ENCODE measurements around the gene TEP1. TPM values are rescaled to one million over a fixed set of nuclear protein-coding genes. Genes with fewer than 3 reads are reported as not detected.

Gene TEP1
- 17.8 and 32.6 TPM in 2 replicates for total RNA-seq

DNA sequence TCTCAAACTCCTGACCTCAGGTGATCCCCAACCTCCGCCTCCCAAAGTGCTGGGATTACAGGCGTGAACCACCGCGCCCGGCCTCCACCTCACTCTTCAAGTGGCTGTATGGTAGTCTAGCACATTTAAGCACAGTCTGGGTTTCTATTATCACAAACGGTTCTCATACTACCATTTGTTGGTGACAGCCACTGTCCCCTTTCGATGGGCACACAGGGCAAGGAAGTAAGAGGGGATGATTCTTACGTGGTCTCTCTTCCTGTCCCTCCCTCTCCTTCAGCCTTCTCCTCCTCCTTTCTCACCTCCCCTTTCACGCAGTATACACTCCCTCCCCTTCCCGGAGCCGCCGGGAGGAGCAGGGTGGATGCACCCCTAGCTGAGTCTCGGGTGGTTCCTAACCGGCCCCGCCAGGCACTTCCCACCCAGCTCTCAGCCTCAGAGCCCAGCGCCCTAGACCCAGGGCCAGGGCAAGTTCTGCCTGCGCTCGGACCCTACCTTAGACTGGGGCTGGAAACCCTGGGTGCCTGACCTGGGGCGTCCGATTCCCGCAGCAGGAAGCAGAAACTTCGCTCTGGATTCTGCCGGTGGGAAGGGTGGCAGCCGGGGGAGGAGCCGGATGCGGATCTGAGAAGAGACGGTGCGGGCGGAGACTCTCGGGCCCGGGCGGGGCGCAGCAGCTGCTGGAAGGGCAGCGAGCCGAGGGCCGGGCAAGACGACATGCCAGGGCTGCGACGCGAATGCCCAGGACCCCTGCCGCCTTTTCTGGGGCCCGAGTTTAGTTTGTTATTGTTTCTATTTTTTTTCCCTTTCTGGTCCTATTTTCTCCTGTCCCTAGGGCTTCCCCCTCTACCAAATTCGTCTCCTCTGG is at the start of gene TEP1:
TEP1 (minus strand) TSS at position 626 of the 868 bp plus-strand sequence. CDS start 5,062 bp downstream, outside the sequence.

DNA sequence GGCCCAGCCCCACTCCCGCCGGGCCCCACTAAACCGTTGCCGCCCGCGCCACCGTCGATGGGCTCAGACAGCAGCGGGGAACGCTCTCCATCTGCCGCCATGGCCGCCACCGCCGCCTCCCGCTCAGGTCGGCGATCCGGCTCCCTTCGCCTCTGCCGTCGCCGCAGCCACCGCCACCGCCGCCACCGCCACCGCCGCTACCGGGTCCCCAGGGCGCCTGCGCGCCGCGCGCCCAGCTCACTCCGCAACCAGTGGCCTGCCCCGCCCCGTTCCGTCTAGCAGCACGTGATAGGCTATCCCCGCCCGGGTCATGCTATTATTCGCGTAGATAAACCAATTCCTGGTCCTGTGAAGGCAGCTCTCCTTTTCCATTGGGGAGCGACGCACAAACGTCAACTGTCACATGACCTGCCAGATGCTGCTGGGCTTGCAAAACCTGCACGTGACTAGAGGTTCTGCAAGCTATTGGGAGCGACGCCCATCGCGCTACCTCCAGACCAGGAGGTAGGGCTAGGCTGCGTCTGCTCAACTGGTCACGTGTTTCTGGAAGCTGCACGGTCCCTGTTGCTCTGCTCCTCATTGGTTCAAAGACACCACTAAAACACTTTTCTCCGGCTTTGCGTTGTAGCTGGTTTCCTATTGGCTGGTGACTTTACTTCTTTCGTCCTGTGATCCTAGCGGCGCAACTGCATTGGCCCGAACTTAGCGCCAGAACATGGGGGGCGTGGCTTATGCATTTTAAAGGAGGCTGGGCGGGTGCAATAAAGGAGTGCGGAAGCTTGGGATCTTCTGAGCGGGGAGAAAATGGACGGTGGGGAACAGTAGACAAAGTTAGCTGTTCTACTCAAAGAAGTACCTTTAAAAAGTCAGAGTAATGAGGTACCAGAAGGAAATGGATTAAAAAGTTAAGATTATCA is 48.2 kb upstream of the TEP1 start, which contains the start of gene PIP4P1:
PIP4P1 (minus strand) TSS at position 210 of the 917 bp plus-strand sequence; CDS start at position 101, 109 bp downstream.

DNA sequence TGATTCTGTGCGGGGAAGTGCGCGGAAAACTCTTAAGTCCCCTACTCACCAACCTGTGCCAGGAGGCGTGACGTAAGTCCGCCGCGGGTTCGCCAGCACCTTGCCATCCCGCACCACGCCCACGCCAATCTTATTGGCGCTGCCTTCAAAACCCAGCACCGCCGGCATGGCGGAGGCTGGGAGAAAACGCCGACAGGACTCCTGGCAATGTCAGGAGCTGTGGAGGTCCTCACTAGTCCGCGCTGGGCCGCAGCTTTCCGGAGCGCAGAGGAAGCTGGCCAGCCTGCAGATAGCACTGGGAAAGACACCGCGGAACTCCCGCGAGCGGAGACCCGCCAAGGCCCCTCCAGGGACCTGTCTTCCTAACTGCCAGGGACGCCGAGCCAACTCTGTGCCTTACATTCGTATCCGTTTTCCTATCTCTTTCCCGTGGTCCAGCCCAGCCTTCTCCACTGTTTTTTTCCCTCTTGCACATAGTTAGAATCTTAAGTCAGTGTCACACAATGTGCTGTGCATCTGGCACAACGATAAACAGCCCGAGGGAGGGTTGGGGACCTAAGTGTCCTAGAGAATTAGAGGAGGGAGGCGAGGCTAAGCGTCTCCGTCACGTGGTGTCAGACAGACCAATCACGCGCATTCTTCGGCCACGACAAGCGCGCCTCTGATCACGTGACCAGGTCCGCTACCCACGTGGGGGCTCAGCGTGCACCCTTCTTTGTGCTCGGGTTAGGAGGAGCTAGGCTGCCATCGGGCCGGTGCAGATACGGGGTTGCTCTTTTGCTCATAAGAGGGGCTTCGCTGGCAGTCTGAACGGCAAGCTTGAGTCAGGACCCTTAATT is 41.4 kb upstream of the TEP1 start, which contains the start of the genes APEX1 and OSGEP:
APEX1 (plus strand) TSS at position 711 of the 839 bp plus-strand sequence. CDS start 420 bp downstream, outside the sequence.
OSGEP (minus strand) TSS at position 297 of the 839 bp plus-strand sequence; CDS start at position 168, 129 bp downstream.

DNA sequence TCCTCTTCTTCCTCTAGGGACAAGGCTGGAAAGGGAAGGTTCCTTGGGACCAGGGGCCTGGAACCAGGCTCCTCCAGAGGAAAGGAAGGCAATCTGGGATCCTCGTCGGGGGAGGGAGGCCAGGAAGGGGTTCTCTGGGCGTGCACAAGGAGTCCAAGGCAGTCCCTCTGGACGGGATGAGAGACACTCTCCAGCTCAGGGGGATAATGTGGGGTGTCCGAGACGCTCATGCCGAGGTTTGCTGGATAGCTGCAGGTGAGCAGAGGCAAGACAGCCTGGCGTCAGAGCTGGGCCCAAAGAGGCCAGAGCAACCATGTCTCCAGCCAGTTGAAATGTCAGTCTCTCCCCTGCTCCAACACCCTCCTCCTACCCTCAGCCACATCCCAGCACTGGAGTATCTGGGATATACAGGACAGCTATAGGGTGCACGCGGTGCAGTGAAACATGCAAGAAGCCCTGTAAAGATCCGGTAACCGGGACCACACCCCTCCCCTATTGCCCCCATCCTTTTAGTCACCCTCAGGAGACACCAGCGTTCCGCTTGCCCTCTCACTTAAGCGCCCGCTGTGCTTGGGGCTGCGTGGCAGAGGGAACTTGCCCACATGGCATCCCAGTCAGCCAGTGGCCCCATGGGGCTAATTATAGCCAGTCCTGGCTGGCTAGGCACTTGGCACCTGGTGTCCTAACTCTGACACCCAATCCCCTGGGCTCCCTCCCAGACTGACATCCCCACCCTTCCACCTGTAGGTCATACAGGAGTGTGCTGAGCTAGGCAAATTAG is 22.5 kb upstream of the TEP1 start, which contains the start of gene KLHL33:
KLHL33 (minus strand) TSS at position 585 of the 781 bp plus-strand sequence; CDS start at position 230, 355 bp downstream.

DNA sequence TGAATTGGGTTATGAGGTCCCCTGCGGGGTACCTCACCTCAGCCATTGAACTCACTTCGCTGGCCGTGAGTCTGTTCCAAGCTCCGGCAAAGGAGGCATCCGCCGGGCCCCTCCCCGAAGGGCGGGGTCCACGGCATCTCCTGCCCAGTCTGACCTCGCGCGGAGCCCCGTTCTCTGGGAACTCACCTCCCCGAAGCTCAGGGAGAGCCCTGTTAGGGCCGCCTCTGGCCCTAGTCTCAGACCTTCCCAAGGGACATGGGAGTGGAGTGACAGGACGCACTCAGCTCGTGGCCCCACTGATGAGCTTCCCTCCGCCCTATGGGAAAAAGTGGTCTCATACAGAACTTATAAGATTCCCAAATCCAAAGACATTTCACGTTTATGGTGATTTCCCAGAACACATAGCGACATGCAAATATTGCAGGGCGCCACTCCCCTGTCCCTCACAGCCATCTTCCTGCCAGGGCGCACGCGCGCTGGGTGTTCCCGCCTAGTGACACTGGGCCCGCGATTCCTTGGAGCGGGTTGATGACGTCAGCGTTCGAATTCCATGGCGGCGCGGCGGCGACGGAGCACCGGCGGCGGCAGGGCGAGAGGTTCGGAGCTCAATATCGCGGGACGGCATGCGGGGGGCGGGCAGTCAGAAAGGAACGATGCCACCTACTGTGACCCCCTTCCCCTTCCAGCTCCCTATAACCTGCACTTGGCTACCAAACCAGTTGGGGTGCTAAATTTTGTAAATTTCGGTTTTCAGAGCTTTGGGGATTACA is 70.0 kb downstream of the TEP1 start, which contains the start of gene PARP2:
PARP2 (plus strand) TSS at position 544 of the 770 bp plus-strand sequence; CDS start at position 551, 7 bp downstream.

DNA sequence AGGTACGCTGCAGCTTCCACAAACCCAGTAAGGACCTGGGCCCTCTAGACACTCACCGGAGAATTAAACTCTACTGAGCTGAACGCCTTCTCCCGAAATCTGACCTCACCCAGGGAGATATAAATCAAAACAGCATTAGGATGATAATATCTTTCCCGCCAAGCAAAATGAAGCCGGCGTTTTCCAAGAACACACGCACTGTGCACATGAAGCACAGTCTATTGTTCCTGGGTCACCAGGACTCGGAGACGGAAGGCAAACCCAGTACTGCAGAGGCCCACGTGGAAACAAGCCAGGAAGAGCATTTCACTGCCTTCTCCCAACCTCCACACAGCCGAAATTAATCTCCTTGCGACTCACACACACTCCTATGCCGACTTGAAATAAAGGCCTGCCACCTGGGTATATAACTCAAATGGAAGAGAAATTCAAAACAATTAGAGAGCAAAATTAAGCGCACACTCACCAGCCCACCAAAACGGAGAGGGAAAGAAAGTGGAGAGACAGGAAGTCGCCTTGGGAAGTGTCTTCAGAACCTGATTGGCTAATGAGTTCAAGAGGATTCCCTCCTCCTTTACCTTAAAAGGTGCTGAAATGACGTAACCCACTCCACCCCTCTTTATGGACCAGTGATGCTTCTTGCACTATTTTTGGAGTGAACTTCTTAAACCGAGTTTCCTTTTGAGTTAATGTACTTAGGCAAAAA is 80.4 kb downstream of the TEP1 start, which contains the start of gene CCNB1IP1:
CCNB1IP1 (minus strand) TSS at position 492 of the 706 bp plus-strand sequence. CDS start 16,756 bp downstream, outside the sequence.

Other genes starting within 250 kb of the TEP1 start
- not detected in 2 replicates for gene OR11G2, start 222.6 kb downstream of the TEP1 start, total RNA-seq
- gene OR11H6, start 189.8 kb downstream of the TEP1 start, total RNA-seq, result not detected in 2 replicates
- not detected in 2 replicates for gene OR11H7, start 184.5 kb downstream of the TEP1 start, total RNA-seq
- not detected in 2 replicates for gene OR11H4, start 174.2 kb downstream of the TEP1 start, total RNA-seq
- 32.5 and 34.7 TPM in 2 replicates for gene TTC5, start 107.5 kb downstream of the TEP1 start, total RNA-seq
- 42.1 and 53.4 TPM in 2 replicates for gene CCNB1IP1, start 80.2 kb downstream of the TEP1 start, total RNA-seq
- gene PARP2, start 69.9 kb downstream of the TEP1 start, total RNA-seq, result 7.4 and 11.0 TPM in 2 replicates
- gene KLHL33, start 22.7 kb upstream of the TEP1 start, total RNA-seq, result under 0.01 and 0.05 TPM in 2 replicates
- gene OSGEP, start 41.3 kb upstream of the TEP1 start, total RNA-seq, result 20.3 and 31.2 TPM in 2 replicates
- 28.8 and 50.2 TPM in 2 replicates for gene APEX1, start 41.7 kb upstream of the TEP1 start, total RNA-seq
- 17.3 and 20.2 TPM in 2 replicates for gene PIP4P1, start 47.9 kb upstream of the TEP1 start, total RNA-seq
- gene PNP, start 55.9 kb upstream of the TEP1 start, total RNA-seq, result 19.3 and 53.7 TPM in 2 replicates
- gene RNASE10, start 92.0 kb upstream of the TEP1 start, total RNA-seq, result not detected in 2 replicates
- gene RNASE9, start 147.5 kb upstream of the TEP1 start, total RNA-seq, result not detected in 2 replicates
- not detected in 2 replicates for gene RNASE11, start 174.5 kb upstream of the TEP1 start, total RNA-seq
- not detected in 2 replicates for gene RNASE12, start 177.9 kb upstream of the TEP1 start, total RNA-seq
- not detected in 2 replicates for gene OR6S1, start 228.2 kb upstream of the TEP1 start, total RNA-seq